Activated gamma-delta T cell (primary cell): ENCODE results near the gene CYBC1.
A peak's percentile ranks its signal among the peaks of the same experiment; 100 is the strongest.
"Not testable (repeated sequence)": the region's sequence is repeated elsewhere in the genome, so short reads cannot be mapped to it uniquely, and the experiment has no call there.

Experiments
- DNase-seq: peaks from one replicate; lab custom pipeline; 2025; lab: John Stamatoyannopoulos, UW

CYBC1 gene

DNA sequence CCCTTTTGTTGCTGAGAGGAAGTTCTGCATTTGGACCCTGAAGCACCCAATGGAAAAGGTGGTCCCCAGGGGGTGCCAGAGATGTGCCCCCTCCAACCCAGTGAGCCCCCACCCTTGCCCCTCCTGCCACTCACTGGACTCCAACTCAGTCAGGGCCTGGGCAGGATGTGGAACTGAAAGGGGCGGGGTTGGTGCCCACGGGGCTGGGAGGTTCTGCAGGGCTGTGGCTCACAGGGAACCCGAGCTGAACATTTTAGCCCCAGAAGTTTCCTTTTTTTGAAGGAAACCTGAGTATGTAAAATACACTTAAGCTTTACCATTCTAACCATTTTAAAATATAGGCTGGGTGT lies 16.4 kb downstream of the CYBC1 start:
- no peak for DNase-seq

DNA sequence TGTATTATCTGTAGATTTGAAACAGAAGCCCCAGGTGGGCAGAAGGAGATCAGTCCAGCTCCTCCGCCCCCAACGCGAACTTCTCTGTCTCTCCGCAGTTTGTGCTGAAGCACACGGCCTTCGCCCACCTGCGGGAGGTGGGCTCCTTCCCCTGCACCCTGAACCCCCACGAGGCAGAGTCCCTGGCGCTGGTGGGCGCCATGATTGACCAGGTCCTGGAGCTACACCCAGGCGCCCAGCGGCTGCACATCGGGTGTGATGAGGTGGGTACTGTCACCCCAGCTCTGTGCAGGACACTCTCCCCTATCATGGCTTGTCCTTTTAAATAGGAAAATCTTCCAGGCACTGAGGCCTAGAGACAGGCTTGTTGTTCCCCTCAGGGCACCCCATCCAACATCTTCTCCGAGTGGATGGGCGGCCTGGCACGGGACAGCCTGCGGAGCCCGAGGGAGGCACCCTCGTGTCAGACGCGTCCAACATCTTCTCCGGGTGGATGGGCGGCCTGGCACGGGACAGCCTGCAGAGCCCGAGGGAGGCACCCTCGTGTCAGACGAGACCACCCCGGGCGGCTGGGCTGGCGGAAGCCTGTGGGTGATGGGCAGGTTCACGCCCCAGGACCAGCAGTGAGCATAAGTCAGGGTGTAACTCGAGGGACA lies 16.9 kb downstream of the CYBC1 start:
- no peak for DNase-seq

DNA sequence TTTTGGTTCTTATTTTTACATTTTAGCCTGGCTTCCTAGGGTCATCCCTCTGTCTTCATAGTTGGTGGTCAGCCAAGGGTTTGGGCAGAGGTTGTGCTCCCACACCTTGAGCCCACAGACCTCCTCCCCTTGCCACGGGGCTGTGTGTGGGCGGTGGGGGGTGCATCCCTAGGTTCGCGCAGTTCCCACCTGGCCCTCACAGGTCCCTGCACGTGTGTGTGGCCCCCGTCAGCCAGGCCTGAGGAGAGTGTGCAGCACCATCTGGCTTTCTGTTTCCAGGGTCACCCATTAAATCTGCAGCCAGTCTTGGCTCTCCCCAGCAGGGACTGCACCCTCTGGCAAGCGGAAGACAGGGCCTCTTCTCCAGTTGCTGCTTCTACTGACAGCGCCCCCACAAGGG lies 18.5 kb downstream of the CYBC1 start:
- no peak for DNase-seq

DNA sequence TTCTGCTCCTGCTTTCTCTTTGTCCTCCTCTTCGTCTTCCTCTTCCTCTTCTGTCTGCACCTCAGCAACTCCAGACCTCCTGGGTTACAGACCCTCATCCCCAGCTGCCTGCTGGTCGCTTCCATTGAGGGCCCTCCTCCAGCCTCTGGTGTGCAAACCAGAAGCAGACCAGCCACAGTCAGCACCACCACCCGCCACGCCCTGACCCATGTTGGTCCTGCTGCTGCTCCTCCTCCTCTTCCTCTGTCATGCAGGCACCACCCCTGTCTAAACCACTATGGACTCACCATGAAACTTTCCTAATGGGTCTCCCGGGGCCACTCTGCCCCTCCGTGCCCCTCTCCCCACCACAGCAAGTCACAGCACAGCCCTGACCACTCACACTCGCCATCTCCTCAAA lies 20.7 kb downstream of the CYBC1 start:
- DNase-seq = no peak

DNA sequence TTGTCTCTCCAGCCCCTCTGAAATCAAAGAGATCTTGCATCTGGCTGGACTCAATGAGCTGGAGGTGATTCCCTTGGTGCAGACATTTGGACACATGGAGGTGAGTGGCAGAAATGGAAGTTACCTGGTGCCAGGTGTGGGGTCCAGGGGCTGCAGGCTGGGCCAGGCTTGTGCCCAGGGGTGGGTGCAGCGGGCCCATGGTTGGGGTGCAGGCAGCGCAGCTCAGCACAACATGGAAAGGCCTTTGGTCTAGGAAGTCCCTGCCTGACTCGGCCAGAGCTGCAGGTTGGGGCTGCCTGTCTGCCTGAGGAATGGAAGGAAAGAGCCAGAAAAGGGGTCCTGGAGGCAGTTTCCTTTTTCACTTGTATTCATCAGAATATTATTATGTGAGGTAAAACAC lies 22.0 kb downstream of the CYBC1 start:
- DNase-seq = no peak

DNA sequence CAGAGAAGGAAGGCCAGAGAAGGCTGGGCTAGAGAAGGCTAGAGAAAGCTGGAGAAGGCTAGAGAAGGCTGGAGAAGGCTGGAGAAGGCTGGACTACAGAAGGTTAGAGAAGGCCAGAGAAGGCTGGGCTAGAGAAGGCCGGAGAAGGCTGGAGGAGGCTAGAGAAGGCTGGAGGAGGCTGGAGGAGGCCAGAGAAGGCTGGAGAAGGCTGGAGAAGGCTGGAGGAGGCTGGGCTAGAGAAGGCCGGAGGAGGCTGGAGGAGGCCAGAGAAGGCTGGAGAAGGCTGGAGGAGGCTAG lies 25.7 kb downstream of the CYBC1 start:
- no peak for DNase-seq

DNA sequence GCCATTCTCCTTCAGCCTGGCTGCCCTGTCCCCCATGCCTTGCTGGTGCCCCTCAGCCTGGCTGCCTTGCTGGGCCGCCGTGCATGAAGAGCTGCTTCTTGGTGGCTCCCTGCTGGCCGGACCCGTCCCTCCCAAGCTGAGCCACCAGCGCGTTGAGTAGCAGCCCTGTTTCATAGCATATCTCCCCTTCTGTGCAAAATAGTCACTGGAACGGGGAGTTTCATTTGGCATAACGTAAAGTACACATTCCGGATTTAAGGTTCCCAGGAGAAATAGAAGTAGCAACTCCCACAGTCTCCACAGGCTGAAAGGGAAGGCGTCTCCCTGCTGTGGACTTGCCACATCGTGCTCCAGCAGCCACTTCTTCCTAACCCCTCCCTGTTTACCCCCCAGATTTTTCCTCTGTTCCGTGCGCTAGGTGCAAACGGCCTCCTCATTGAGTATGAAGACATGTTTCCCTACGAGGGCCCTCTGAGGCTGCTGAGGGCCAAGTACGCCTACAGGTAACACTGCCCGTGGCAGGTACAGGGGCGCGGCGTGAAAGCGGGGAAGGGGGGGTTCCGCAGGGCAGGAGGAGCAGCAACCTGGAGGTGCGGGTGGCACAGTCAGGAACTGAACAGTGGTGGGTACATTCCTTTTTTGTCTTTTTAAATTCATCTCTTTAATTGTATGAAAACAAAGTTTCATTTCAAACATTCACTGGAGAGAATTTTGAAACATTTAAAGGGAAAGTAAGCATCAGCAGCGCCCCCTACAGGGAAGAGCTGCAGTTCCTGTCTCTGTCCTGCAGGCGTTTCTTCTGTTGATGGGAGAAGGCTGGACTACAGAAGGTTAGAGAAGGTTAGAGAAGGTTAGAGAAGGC lies 26.3 kb downstream of the CYBC1 start:
- no peak for DNase-seq

DNA sequence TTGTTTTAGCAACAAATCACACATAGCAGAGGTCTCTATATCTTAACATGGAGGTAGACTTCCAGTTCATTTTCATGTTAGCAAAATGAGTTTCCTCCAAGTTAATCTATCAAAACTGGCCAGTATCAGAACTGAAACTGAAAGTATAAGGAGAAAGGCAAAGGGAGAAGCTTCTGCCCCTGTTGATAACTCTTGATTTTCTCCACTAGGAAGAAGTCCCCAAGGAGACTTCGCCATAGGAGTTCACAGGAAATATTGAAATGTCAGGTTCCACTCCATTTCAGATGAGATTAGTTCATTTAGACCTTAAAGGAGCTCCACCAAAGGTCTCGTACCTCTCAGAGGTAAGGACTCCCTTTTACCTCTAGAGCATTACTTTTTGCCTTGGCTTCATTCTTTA lies 31.0 kb downstream of the CYBC1 start:
- no peak for DNase-seq

DNA sequence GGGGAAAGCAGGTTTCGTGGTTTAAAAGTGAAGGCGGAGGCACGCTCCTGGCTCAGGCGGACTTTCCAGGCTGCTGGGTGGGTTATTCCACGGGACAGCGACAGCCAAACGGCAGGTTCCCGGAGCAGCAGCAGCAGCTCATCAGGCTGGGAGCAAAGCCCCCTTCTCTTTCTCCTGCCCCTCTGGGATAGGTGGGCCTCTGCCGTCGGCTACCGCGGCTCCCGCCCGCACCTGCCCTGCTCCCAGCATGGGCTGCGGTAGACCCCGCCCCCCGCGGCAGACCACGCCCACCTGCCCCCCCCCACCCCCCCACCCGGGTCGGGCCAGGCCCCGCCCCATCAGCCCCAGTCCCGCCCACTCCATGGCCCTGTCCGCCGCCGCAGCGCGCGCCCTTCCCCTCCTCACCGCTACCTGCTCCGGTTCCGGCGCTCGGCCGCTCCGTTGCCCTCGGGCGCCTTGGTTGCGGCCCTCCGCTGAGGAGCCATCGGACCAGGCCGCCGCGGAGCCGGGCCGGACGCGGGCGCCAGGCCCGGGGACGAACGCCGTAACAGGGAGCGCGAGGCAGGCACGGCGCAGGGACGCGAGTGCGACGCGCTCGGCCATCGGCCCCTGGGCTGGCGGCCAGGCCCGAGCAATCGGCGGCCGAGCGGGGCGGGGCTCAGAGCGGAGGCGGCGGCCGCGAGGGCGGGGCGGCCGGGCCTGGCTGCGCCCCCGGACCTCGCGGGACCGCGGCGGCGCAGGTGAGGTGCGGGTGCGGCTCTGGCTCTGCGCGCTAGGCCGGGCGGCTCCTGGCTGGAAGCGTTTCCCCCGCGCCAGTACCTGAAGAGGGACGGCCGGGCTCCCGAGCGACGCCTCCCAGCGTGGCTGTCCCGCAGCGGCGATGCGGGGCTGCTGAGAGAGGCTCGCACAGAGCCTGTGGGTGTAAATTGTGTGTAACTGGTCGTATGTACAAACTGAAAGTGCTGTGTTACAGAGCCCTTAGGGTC lies 32.3 kb downstream of the CYBC1 start, which contains the start of the genes HEXD and OGFOD3:
TSS of gene HEXD (plus strand) at position 347 of the 986 bp plus-strand sequence. CDS start 1,453 bp downstream, outside the sequence.
TSS of gene OGFOD3 (minus strand) at position 586 of the 986 bp plus-strand sequence. CDS start at position 485, 101 bp downstream.
- peak; percentile 80 for DNase-seq

DNA sequence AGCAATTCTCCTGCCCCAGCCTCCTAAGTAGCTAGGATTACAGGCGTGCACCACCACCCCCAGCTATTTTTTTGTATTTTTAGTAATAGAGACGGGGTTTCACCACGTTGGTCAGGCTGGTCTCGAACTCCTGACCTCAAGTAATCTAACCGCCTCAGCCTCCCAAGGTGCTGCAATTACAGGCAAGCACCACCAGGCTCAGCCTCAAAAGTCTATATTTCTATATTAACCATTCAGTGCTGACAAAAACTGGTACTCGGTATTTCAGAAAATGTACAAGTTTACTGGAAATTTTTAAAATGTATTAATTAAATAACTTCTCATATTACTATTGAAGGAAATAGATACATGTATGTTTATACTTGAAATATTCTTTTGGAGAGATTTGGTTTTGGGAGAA lies 33.8 kb downstream of the CYBC1 start:
- no peak for DNase-seq

DNA sequence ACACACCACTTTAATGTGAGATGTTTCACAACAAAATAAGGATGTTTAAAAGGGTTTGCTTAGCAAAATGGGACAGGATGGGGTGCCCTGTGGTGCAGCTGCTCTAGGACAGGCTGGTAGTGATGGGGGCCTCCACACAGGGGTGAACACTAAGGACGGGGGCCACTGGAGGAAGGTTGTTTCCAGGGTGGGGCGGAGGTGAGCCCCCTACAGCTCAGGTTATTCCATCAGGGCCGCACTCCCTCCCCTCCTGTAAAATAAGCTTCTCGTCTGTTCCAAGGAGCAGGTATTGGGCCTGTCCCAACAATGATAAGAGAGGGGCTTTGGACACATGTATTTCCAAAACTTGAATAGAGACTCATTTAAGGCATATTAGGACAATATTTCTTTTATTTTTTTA lies 34.3 kb downstream of the CYBC1 start:
- no peak for DNase-seq

DNA sequence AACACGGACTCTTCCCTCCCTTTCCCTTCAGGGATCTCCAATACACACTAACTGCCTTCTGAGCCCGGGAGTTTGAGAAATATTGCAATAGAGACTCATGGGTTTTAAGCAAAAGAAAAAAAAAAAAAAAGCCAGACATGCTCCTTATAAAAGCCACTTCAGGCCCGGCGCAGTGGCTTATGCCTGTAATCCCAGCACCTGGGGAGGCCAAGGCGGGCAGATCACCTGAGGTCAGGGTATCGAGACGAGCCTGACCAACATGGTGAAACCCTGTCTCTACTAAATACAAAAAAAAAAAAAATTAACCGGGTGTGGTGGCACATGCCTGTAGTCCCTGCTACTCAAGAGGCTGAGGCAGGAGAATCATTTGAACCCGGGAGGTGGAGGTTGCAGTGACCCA lies 34.8 kb downstream of the CYBC1 start:
- no peak for DNase-seq

DNA sequence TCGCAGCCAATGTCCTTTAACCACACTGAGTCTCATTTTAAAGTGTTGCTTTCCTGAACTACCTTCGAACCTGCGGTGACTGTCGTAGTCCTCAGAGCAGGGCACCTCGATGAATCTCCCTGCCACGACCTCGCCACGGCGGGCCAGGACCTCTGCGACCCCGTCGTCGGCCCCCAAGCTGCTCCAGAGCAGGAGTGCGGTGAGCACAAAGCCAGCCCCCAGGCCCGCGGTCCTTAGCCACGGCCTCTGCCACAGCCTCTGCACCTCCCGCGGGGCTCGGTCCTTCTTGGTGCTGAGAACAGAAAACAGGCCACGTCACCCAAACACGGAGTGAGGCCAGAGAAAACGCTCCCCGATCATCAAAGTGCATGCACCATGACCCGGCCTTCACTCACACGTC lies 35.2 kb downstream of the CYBC1 start:
- DNase-seq = no peak

DNA sequence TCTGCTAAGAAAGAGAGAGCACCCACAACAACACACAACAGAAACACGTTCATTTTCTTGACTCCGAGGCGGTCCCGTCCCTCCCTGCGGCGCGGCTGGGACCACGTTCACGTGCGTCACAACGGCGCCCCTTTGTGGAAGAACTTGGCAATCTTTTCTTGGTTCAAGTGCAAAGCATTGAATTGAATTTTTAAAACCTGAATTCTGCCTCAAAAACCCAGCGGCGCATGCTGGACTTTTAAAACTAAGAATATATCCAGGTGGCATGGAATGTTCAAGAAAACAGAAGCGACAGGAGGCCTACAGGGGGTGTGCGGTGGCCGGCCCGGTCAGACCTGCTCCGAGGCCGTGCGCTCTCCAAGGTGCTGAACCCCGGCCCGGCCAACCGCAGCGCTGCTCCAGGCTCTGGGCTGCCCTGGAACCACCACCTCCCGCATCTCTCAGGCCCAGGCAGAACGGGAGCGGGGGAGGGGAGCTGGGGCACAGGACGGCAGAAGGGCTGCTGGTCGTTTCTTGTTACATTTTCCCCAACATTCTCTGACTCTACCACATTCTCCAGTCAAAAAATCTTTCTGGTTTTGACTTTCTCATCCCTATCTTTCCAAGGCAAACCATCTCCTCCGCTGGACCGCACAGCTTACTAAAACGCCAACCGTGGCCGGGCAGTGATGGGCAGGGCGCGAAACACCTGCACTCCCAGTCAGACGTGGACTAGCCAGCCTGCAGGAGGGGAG lies 35.8 kb downstream of the CYBC1 start:
- peak; percentile 27 for DNase-seq

DNA sequence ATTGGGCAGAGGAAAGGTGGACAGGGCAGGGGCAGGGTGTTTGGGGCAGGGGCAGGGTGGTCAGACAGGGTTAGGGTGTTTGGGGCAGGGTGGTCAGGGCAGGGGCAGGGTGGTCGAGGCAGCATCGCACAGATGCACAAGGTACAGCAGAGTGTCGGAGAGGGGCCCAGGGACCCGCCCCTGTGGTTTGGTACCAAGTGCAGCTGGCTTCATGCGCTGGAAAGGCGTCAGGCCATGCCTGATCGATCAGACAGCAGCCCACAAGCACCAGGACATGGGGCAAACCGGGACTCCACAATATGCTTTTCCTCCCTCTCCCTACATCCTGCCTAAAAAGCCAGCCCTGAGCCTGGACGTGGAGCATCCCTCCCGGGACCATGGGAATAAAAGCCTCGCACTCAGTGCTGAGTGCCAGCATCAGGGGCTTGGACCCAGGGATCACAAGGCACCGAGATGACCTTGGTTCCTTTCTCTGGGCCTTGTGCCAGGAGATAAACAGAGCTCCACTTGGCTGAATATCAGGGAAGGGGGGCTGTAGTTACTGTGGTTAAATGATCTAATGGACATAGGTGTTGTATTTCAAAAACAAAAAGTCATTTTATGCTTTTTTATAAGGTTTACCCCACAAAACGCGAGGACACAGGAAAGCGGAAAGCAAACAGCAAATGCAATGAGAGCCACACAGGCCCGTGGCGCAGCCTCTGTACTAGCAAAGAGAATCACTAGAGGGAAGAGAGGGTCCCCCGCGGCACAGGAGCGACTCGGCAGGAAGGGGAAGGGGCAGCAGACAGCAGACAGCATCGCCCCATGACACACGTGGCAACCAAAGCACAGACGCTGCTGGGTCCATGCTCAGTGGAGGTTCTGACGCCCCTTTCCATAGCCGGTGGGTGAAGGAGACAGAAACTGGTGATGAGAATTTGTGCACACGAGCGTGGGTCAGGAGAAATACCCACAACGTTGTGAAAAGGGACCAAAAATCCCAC lies 37.7 kb downstream of the CYBC1 start:
- no peak for DNase-seq

DNA sequence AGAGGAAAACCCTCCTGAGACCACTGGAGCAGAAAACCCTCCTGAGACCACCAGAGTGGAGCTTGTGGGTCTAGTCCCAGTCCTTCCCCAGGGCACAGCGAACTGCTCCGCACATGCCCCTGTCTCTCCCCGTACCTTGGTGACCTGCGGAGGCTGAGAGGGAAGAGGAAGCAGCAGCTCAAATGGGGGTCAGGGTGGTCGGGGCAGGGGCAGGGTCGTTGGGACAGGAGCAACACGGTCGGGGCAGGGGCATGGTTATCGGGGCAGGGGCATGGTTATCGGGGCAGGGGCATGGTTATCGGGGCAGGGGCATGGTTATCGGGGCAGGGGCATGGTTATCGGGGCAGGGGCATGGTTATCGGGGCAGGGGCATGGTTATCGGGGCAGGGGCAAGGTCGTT lies 38.5 kb downstream of the CYBC1 start:
- not testable (repeated sequence) for DNase-seq

DNA sequence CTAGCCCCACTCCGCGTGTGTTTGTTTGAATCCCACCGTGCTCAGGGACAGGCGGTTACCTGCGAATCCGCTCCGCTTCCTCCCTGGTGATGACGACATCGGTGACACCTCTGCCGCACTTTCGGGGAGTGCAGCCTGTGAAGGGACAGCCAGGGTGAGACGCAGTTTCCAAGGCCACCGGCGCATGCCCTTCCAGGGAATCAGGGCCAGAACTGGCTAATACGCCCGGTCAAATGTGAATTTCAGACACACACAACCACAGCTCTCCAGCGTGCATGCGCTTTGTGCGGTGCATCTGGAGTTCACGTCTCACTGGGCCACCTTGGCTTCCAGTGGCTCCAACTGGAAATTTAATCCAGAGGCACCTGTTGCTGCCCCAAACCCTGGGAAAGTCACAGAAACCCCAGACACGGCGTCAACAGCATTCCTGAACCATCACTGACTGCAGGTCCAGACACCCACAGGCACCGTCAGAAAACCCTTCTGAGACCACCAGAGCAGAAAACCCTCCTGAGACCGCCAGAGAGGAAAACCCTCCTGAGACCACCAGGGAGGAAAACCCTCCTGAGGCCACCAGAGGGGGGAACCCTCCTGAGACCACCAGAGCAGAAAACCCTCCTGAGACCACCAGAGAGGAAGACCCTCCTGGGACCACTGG lies 39.0 kb downstream of the CYBC1 start:
- DNase-seq = no peak

DNA sequence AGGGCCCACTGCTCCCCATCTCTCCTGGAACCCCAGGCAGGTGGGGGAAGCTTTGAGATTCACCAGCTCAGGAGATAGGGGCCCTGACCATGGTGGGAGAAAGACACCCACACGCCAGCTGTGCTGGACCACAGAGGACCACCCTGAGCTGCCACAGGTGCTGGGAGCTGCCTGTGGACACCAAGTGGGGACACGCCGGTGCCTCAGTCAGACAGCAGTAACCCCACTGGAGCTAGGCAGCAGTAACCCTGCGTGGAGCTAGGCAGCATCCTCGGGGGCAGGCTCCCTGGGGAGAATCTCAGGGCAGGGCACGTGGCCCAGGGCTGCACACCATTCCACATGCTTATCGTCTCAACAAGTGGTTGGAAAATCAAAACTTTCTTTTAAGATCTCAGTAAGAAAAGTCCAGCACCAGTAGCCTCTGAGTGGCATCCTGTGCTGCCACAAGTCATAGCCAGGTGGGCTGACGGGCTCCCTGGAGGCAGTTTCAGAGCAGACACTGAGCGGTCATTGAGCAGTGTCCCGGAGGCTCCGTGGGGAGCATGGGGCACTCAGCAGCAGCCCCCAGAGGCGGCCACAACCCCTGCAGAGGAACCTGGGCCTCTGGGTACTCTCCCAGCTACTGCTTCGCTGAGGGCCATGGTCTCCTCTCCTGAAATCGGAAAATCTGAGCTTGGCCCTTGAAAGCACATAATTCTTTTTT lies 40.4 kb downstream of the CYBC1 start:
- no peak for DNase-seq

DNA sequence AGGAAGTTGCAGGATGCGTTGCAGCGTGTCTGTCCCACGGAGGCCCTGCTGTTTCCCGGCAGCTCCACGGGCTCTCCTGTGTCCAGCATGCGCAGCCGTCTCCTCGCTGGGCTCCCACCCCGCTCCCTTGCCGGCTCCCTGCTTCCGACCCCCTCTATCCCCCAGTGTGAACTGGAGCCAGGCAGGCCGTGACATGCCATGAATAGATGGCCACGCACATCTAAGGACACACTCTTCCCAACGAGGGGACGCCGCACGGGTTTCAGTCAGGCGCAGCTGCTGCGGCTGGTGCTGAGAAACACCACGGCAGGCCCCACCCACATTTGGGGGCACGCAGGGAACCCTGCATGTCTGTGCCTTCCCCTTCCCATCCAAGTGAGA lies 41.6 kb downstream of the CYBC1 start:
- no peak for DNase-seq
